Measurements from ENCODE around the gene KLHDC7A.

KLHDC7A gene

DNA sequence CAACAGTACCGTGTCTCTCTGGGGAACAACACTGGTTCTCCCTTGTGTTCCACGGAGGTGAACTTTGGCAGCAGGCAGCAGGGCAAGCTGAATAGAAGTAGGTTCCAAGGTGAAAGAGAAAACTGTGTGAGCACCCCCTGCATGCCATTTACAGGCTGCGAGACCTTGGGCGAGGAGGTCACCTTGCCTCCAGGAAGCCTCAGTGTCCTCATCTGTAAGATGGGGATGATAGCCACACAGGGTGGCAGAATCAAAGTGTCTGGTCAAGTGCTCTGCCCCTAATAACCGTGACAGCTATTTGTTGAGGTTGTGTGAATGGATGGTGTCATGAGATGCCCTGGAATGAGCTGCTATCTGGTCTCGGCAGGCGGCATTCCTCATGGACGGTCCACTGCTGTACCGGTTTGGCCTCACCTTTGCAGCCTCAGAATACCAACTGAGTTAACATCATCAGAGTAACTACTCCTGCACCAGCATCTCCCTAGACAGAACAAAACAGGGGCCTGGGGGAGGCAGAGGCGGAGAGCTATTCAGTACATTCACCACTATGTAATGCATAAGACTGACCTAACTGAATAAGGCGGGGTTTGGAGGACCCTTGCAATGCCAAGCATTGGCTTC is 7.4 kb upstream of the KLHDC7A start:
- TF ChIP-seq, protein P1, sequence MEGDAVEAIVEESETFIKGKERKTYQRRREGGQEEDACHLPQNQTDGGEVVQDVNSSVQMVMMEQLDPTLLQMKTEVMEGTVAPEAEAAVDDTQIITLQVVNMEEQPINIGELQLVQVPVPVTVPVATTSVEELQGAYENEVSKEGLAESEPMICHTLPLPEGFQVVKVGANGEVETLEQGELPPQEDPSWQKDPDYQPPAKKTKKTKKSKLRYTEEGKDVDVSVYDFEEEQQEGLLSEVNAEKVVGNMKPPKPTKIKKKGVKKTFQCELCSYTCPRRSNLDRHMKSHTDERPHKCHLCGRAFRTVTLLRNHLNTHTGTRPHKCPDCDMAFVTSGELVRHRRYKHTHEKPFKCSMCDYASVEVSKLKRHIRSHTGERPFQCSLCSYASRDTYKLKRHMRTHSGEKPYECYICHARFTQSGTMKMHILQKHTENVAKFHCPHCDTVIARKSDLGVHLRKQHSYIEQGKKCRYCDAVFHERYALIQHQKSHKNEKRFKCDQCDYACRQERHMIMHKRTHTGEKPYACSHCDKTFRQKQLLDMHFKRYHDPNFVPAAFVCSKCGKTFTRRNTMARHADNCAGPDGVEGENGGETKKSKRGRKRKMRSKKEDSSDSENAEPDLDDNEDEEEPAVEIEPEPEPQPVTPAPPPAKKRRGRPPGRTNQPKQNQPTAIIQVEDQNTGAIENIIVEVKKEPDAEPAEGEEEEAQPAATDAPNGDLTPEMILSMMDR (IDR thresholded peaks at IDR 0.05; ENCODE audit: low read length, missing control alignments) = no peak
- no peak for DNase-seq (ENCODE audit: low read depth)
- no peak overlapping the region for H3K4me3 ChIP-seq (replicated peaks; ENCODE audit: low read depth, low read length)

DNA sequence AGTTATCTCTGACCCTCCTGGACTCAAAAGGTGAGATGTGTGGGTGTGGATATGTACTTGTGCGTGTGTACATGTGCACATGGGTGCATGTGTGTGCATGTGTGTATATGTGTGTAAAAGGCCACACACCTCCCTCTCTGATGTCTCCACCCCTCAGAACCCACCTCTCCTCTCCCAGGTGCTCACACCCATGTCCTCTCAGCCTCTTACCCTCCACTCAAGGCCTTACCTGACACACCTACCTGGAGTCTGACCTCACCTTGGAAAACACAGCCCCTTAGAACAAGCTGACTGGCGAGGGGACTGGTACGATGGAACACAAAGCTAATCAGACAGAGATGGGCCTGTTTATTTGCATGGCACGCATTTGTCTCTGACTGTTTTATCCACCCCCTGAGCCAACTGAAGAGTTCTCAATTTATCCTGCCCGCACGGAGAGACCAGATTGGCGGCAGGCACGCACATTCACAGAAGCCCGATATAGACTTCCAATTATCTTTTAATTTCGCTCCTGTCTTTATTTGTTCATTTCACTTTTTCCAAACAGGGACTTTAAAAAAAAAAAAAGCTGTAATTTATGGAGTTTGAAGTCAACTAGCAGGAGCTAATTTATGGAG is 6.1 kb upstream of the KLHDC7A start:
- no peak for DNase-seq (ENCODE audit: low read depth)
- TF ChIP-seq, protein P1 (IDR thresholded peaks at IDR 0.05; ENCODE audit: low read length, missing control alignments) = no peak
- no peak overlapping the region for H3K4me3 ChIP-seq (replicated peaks; ENCODE audit: low read depth, low read length)

DNA sequence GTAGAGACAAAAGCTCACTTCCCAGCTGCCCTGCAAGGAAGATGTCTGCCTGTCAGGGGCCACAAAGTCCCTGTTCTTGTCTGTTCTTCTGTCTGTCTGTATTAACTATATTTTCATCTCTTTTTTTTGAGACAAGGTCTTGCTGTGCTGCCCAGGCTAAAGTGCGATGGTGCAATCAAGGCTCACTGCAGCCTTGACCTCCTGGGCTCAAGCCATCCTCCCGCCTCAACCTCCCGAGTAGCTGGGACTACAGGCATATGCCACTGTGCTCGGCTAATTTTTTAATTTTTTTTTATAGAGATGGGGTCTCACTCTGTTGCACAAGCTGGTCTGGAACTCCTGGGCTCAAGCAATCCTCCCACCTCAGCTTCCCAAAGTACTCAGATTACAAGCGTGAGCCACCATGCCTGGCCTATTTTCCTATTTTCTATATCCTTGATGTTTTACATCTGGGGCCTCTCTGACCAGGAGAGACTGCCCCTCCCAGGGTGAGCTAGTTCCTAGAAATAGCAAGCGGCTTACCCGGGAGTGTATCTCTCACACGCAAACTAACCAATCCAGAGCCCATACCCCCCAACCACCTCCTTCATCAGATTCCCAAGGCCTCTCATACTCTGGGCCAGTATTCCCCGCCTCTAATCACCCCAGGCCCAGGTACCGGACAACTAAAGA is 5.4 kb upstream of the KLHDC7A start:
- TF ChIP-seq, protein P1 (IDR thresholded peaks at IDR 0.05; ENCODE audit: low read length, missing control alignments) = no peak
- DNase-seq (ENCODE audit: low read depth) = no peak
- H3K4me3 ChIP-seq (replicated peaks; ENCODE audit: low read depth, low read length) = no peak overlapping the region

DNA sequence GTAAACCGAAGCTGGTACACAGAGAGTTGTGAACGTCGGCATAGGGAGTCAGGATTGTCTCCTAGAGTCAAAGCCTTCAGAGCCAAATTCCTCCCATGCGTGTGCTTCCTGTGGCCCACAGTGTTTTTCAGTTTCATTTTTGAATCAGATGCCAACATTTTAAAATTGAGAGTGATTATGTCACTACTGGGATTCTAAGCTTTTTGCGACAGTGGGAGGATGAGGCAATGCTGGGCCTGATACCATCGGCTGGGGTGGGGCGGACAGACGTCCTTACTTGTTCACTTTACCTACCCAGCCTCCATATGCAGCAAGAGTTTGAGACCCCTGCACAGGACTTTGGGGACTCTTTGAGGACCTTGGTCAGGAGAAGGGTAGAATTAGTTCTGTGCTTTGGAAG is 1.3 kb upstream of the KLHDC7A start:
- DNase-seq (ENCODE audit: low read depth) = no peak
- TF ChIP-seq, protein P1 (IDR thresholded peaks at IDR 0.05; ENCODE audit: low read length, missing control alignments) = no peak
- H3K4me3 ChIP-seq (replicated peaks; ENCODE audit: low read depth, low read length) = no peak overlapping the region

DNA sequence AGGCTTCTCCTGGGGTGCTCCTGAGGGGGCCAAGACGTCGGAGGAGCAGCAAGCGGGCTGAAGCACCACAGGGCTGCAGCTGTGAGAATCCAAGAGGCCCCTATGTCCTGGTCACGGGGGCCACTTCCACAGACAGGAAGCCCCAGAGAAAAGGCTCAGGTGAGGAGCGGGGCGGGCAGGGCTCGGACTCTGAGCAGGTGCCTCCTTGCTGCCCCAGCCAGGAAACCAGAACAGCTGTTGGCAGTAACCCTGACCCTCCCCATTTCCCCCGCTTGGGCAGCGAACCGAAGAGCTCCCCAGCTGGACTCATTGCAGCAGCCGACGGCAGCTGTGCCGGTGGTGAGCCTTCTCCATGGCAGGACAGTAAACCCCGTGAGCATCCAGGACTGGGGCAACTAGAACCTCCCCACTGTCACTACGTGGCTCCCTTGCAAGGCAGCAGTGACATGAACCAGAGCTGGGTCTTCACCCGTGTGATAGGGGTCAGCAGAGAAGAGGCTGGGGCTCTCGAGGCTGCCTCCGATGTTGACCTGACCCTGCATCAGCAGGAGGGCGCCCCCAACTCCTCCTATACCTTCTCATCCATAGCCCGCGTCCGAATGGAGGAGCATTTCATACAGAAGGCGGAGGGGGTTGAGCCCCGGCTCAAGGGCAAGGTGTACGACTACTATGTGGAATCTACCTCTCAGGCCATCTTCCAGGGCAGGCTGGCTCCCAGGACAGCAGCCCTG is 625 bp downstream of the KLHDC7A start:
- TF ChIP-seq, protein P1 (IDR thresholded peaks at IDR 0.05; ENCODE audit: low read length, missing control alignments) = no peak
- no peak overlapping the region for H3K4me3 ChIP-seq (replicated peaks; ENCODE audit: low read depth, low read length)
- no peak for DNase-seq (ENCODE audit: low read depth)

DNA sequence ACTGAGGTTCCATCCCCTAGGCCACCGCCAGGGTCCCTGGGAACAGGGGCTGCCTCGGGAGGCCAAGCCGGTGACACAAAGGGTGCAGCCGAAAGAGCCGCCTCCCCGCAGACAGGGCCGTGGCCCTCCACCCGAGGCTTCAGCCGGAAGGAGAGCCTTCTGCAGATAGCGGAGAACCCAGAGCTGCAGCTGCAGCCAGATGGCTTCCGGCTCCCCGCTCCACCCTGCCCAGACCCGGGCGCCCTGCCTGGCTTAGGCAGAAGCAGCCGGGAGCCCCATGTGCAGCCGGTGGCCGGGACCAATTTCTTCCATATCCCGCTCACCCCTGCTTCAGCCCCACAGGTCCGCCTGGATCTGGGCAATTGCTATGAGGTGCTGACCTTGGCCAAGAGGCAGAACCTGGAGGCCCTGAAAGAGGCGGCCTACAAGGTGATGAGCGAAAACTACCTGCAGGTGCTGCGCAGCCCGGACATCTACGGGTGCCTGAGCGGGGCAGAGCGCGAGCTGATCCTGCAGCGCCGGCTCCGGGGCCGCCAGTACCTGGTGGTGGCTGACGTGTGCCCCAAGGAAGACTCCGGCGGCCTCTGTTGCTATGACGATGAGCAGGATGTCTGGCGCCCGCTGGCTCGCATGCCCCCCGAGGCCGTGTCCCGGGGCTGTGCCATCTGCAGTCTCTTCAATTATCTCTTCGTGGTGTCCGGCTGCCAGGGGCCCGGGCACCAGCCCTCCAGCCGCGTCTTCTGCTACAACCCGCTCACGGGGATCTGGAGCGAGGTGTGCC is 1.4 kb downstream of the KLHDC7A start:
- DNase-seq (ENCODE audit: low read depth) = no peak
- TF ChIP-seq, protein P1 (IDR thresholded peaks at IDR 0.05; ENCODE audit: low read length, missing control alignments) = no peak
- H3K4me3 ChIP-seq (replicated peaks; ENCODE audit: low read depth, low read length) = no peak overlapping the region
